Measurements from ENCODE around the gene DDX42.

DDX42 gene

GRCh38 chr17:63774141-63774968, at the start of gene DDX42:
TSS of gene DDX42 (plus strand) at chr17:63774170. CDS start at chr17:63787050, 12,880 bp downstream.
- no peak for DNase-seq

- DNase-seq = no peak
Observed at GRCh38 chr17:63735691-63736090, 38.3 kb upstream of the DDX42 start.

GRCh38 chr17:63740464-63741142, 33.4 kb upstream of the DDX42 start:
- DNase-seq = no peak

- no peak for DNase-seq
Observed at GRCh38 chr17:63741143-63741407, 32.9 kb upstream of the DDX42 start.

- DNase-seq = peak; percentile 99
Observed at GRCh38 chr17:63741408-63742173, 32.4 kb upstream of the DDX42 start, which contains the start of gene STRADA. TSS of gene STRADA (minus strand) at chr17:63741799. CDS start at chr17:63728369, 13,430 bp downstream.

GRCh38 chr17:63751806-63752205, 22.2 kb upstream of the DDX42 start:
- peak; percentile 29 for DNase-seq

- DNase-seq = no peak
Observed at GRCh38 chr17:63752707-63753106, 21.3 kb upstream of the DDX42 start.

GRCh38 chr17:63753215-63753614, 20.8 kb upstream of the DDX42 start:
- no peak for DNase-seq

- no peak for DNase-seq
Observed at GRCh38 chr17:63754046-63754445, 19.9 kb upstream of the DDX42 start.

GRCh38 chr17:63758428-63758827, 15.5 kb upstream of the DDX42 start:
- no peak for DNase-seq

GRCh38 chr17:63760771-63761539, 13.0 kb upstream of the DDX42 start:
- DNase-seq = no peak

GRCh38 chr17:63762161-63763078, 11.6 kb upstream of the DDX42 start:
- DNase-seq = no peak

- no peak for DNase-seq
Observed at GRCh38 chr17:63764716-63765115, 9.3 kb upstream of the DDX42 start.

- DNase-seq = no peak
Observed at GRCh38 chr17:63766754-63767153, 7.2 kb upstream of the DDX42 start.

- no peak for DNase-seq
Observed at GRCh38 chr17:63768433-63768832, 5.5 kb upstream of the DDX42 start.

GRCh38 chr17:63772801-63773271, 1.1 kb upstream of the DDX42 start:
- no peak for DNase-seq

- DNase-seq = peak; percentile 99
Observed at GRCh38 chr17:63773272-63774140, 464 bp upstream of the DDX42 start, which contains the start of gene CCDC47. TSS of gene CCDC47 (minus strand) at chr17:63773597. CDS start at chr17:63766175, 7,422 bp downstream.

- DNase-seq = peak; percentile 12
Observed at GRCh38 chr17:63774969-63775265, 947 bp downstream of the DDX42 start.

GRCh38 chr17:63775420-63775819, 1.4 kb downstream of the DDX42 start:
- no peak for DNase-seq

GRCh38 chr17:63780507-63780906, 6.5 kb downstream of the DDX42 start:
- no peak for DNase-seq

GRCh38 chr17:63780928-63781327, 7.0 kb downstream of the DDX42 start:
- DNase-seq = no peak
